H9 (cell line): Measurements from ENCODE around the gene TMEM117. TPM values are rescaled to one million over a fixed set of nuclear protein-coding genes. Genes with fewer than 3 reads are reported as not detected.

Experiments
- DNase-seq: peaks from one replicate; pipeline ENCODE4 v3.0.0-alpha.2; 2017
- H2AFZ ChIP-seq: one replicate; pipeline ENCODE4 v1.6.1; 2013; ENCODE audit warnings: mild to moderate bottlenecking, low read length, control low read depth, moderate library complexity
- H2AK5ac ChIP-seq: 2 replicates; pipeline ENCODE4 v1.6.1; 2013; ENCODE audit warnings: low read length, control low read depth, mixed read lengths; ENCODE audit not compliant: insufficient read length
- H2BK120ac ChIP-seq: one replicate; pipeline ENCODE4 v1.6.1; 2013; ENCODE audit warnings: low read depth, mild to moderate bottlenecking, low read length, control low read depth, inconsistent platforms; ENCODE audit not compliant: poor library complexity, severe bottlenecking
- H2BK12ac ChIP-seq: 2 replicates; pipeline ENCODE4 v1.6.1; 2013; ENCODE audit warnings: low read length, control low read depth, mixed read lengths, low read depth; ENCODE audit not compliant: insufficient read length
- H2BK15ac ChIP-seq: 2 replicates; pipeline ENCODE4 v1.6.1; 2013; ENCODE audit warnings: low read depth, low read length, control low read depth
- H2BK20ac ChIP-seq: one replicate; pipeline ENCODE4 v1.6.1; 2013; ENCODE audit warnings: low read depth, mild to moderate bottlenecking, low read length, control low read depth, inconsistent platforms; ENCODE audit not compliant: poor library complexity, severe bottlenecking
- H2BK5ac ChIP-seq: 2 replicates; pipeline ENCODE4 v1.6.1; 2013; ENCODE audit warnings: low read length, control low read depth, mixed read lengths; ENCODE audit not compliant: insufficient read length
- H3K14ac ChIP-seq: 2 replicates; pipeline ENCODE4 v1.6.1; 2013; ENCODE audit warnings: low read length, control low read depth; ENCODE audit not compliant: insufficient read depth
- H3K18ac ChIP-seq: 2 replicates; pipeline ENCODE4 v1.6.1; 2013; ENCODE audit warnings: low read depth, mild to moderate bottlenecking, mixed read lengths, low read length, control low read depth; ENCODE audit not compliant: insufficient read length
- H3K23ac ChIP-seq: 2 replicates; pipeline ENCODE4 v1.6.1; 2013; ENCODE audit warnings: low read length, control low read depth, mixed read lengths, low read depth; ENCODE audit not compliant: insufficient read length
- H3K23me2 ChIP-seq: 2 replicates; pipeline ENCODE4 v1.6.1; 2013; ENCODE audit warnings: low read depth, mild to moderate bottlenecking, mixed read lengths, low read length, control low read depth; ENCODE audit not compliant: insufficient read length, poor library complexity, severe bottlenecking
- H3K27ac ChIP-seq: 2 replicates; pipeline ENCODE4 v1.5.1; 2013; ENCODE audit warnings: low read length, control low read depth, mixed read lengths, low read depth; ENCODE audit not compliant: insufficient read length
- H3K27me3 ChIP-seq: 2 replicates; pipeline ENCODE4 v1.6.1; 2013; ENCODE audit warnings: low read length, control low read depth, inconsistent platforms; ENCODE audit not compliant: insufficient read depth
- H3K4ac ChIP-seq: 2 replicates; pipeline ENCODE4 v1.6.1; 2013; ENCODE audit warnings: low read depth, mild to moderate bottlenecking, control low read depth, inconsistent platforms, low read length, moderate library complexity
- H3K4me1 ChIP-seq: 2 replicates; pipeline ENCODE4 v1.6.1; 2013; ENCODE audit warnings: low read length, control low read depth, inconsistent platforms; ENCODE audit not compliant: insufficient read depth
- H3K4me2 ChIP-seq: 2 replicates; pipeline ENCODE4 v1.6.1; 2013; ENCODE audit warnings: low read length, control low read depth, mixed read lengths; ENCODE audit not compliant: insufficient read length, insufficient read depth
- H3K56ac ChIP-seq: 2 replicates; pipeline ENCODE4 v1.6.1; 2013; ENCODE audit warnings: low read depth, mild to moderate bottlenecking, mixed read lengths, low read length, control low read depth; ENCODE audit not compliant: insufficient read length
- H3K79me1 ChIP-seq: 2 replicates; pipeline ENCODE4 v1.6.1; 2013; ENCODE audit warnings: low read depth, mild to moderate bottlenecking, moderate library complexity, low read length, control low read depth, inconsistent platforms; ENCODE audit not compliant: insufficient read depth, poor library complexity, severe bottlenecking
- H3K79me2 ChIP-seq: 2 replicates; pipeline ENCODE4 v1.6.1; 2013; ENCODE audit warnings: low read length, control low read depth, inconsistent platforms; ENCODE audit not compliant: insufficient read depth
- H3K9ac ChIP-seq: 2 replicates; pipeline ENCODE4 v1.6.1; 2013; ENCODE audit warnings: low read length, control low read depth, mixed read lengths; ENCODE audit not compliant: insufficient read length; ENCODE audit errors: extremely low read depth
- H3K9me3 ChIP-seq: one replicate; pipeline ENCODE4 v1.6.1; 2013; ENCODE audit warnings: low read depth, low read length, inconsistent platforms; ENCODE audit not compliant: control insufficient read depth
- H3T11ph ChIP-seq: one replicate; pipeline ENCODE4 v1.6.1; 2013; ENCODE audit warnings: mild to moderate bottlenecking, low read length, control low read depth, inconsistent platforms
- H4K20me1 ChIP-seq: one replicate; pipeline ENCODE4 v1.6.1; 2013; ENCODE audit not compliant: control insufficient read depth, insufficient read length, insufficient read depth
- H4K5ac ChIP-seq: 2 replicates; pipeline ENCODE4 v1.6.1; 2013; ENCODE audit warnings: low read depth, mild to moderate bottlenecking, mixed read lengths, low read length, control low read depth; ENCODE audit not compliant: insufficient read length
- H4K8ac ChIP-seq: replicated peaks from 2 replicates; pipeline ENCODE4 v1.6.1; 2013; ENCODE audit warnings: low read length, control low read depth, mixed read lengths, low read depth; ENCODE audit not compliant: insufficient read length
- H4K91ac ChIP-seq: 2 replicates; pipeline ENCODE4 v1.6.1; 2013; ENCODE audit warnings: low read depth, mild to moderate bottlenecking, moderate library complexity, mixed read lengths, low read length, control low read depth; ENCODE audit not compliant: insufficient read length
- H3K27ac Mint-ChIP-seq, 3 experiments: 2 replicates in 2 of 3; 3 replicates in 1 of 3; pipeline ENCODE4 v1.8.0; 2020 to 2021; ENCODE audit warnings: mixed read lengths in 3 of 3, mild to moderate bottlenecking in 1 of 3, moderate library complexity in 1 of 3
- H3K27me3 Mint-ChIP-seq: 2 replicates; pipeline ENCODE4 v1.8.0; 2021; ENCODE audit warnings: low read depth, mild to moderate bottlenecking, moderate library complexity, mixed read lengths
- H3K36me3 Mint-ChIP-seq, 3 experiments: 2 replicates in 2 of 3; 3 replicates in 1 of 3; pipeline ENCODE4 v1.8.0; 2020 to 2021; ENCODE audit warnings: low read depth in 3 of 3, mixed read lengths in 3 of 3; ENCODE audit not compliant: insufficient read depth in 1 of 3
- H3K4me1 Mint-ChIP-seq, 2 experiments: 2 replicates each; pipeline ENCODE4 v1.8.0; 2020; ENCODE audit warnings: mixed read lengths in 2 of 2
- H3K4me3 Mint-ChIP-seq, 2 experiments: 2 replicates in 1 of 2; 3 replicates in 1 of 2; pipeline ENCODE4 v1.8.0; 2020 to 2021; ENCODE audit warnings: mild to moderate bottlenecking in 2 of 2, mixed read lengths in 2 of 2, moderate library complexity in 1 of 2
- H3K9me3 Mint-ChIP-seq, 2 experiments: 2 replicates in 1 of 2; 3 replicates in 1 of 2; pipeline ENCODE4 v1.8.0; 2020; ENCODE audit warnings: mild to moderate bottlenecking in 2 of 2, mixed read lengths in 2 of 2, moderate library complexity in 1 of 2
- CTCF ChIP-seq: fragments of 200-600 bp; sonication (generic); conservative IDR thresholded peaks from 3 replicates; pipeline ENCODE4 v1.8.0; 2021; ENCODE audit warnings: antibody characterized with exemption, mild to moderate bottlenecking
- WGBS: extraction: QIAGEN DNeasy Blood & Tissue Kit; methylation state at CpG from one replicate; pipeline ENCODE4 v1.1.7; 2013; ENCODE audit warnings: missing lambda C conversion rate, low lambda C conversion rate, mixed read lengths; ENCODE audit not compliant: insufficient read length; ENCODE audit errors: extremely low coverage; 5-methylcytosine and 5-hydroxymethylcytosine counted together
- total RNA-seq: library from RNA; stranded (reverse); gene quantifications from 2 replicates; pipeline ENCODE4 v1.2.1, GENCODE V29; 2021

The TMEM117 gene
- total RNA-seq, 1 experiment from 2014 or later: 1.7 TPM

DNA sequence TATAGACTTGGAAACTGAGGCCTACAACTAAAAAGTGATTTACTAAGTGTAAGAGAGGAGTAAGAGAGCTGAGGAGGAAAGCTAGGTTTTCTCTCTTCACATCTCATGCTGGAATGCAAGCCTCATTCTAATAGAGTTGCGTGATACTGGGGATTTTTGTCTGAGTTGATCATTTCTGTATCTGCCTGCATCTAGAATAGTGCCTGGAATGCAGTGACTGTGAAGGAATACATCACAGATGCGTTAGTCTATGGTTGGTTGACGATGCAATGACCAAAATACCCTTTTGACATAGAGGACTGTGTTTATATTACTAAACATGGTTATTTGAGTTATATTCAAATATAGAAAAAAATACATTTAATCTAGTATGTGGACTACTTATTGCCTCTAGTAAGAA, 9.2 kb upstream of the TMEM117 start:
- Histone ChIP-seq H2BK120ac (no peak overlapping the region), H3K14ac (no peak overlapping the region), H2BK15ac (no peak overlapping the region), H3K27me3 (no peaks in the 10 kb centered on the region), H3K9ac (no peak overlapping the region), H4K5ac (no peak overlapping the region), H2BK12ac (no peak overlapping the region), H3K79me2 (no peaks in the 10 kb centered on the region), H2AK5ac (no peak overlapping the region), H3K56ac (no peak overlapping the region), H2BK5ac (no peak overlapping the region), H4K91ac (no peak overlapping the region), H3K27ac (no peak overlapping the region), H3K4me1 (no peaks in the 10 kb centered on the region), H3K4ac (no peak overlapping the region), H4K20me1 (no peaks in the 10 kb centered on the region), H2BK20ac (no peak overlapping the region), H3K9me3 (no peaks in the 10 kb centered on the region), H3K79me1 (no peaks in the 10 kb centered on the region), H4K8ac (no peak overlapping the region), H3T11ph (no peak overlapping the region), H3K4me2 (no peak overlapping the region), H3K18ac (no peak overlapping the region), H2AFZ (no peak overlapping the region), H3K23ac (no peak overlapping the region), H3K23me2 (no peaks in the 10 kb centered on the region)
- DNase-seq: no peak
- Mint-ChIP-seq H3K9me3 (peaks cover 0 to 2% of the 10 kb centered on the region in 2 experiments; a peak in 2 of 5 replicates), H3K4me1 (peaks cover 8 to 11% of the 10 kb centered on the region in 2 experiments), H3K27ac (no peak overlapping the region), H3K36me3 (no peaks in the 10 kb centered on the region), H3K27me3 (no peaks in the 10 kb centered on the region), H3K4me3 (no peak overlapping the region)
- WGBS: no CpG with 5 or more reads among the region's 3 CpGs
- no peak for TF ChIP-seq CTCF
